KOPT-K1 (cell line): ENCODE results near the gene CHST8.

ENCODE experiments used
- H3K27ac ChIP-seq: fragments of 200-600 bp; sonication (generic); 2 replicates; pipeline ENCODE4 v1.5.1; 2016; ENCODE audit warnings: antibody characterized with exemption, mild to moderate bottlenecking, low read depth, low read length; ENCODE audit not compliant: poor library complexity, severe bottlenecking
- H3K36me3 ChIP-seq: fragments of 200-600 bp; sonication (generic); 2 replicates; pipeline ENCODE4 v1.5.1; 2017; ENCODE audit warnings: antibody characterized with exemption, mild to moderate bottlenecking, low read length, moderate library complexity; ENCODE audit not compliant: insufficient read depth
- H3K9me3 ChIP-seq: fragments of 200-600 bp; sonication (generic); 2 replicates; pipeline ENCODE4 v1.5.1; 2017; ENCODE audit warnings: antibody characterized with exemption, low read length, mild to moderate bottlenecking; ENCODE audit not compliant: insufficient read depth, poor library complexity, severe bottlenecking

The CHST8 gene

GRCh38 chr19:33627962-33628839, 6.4 kb downstream of the CHST8 start:
- Histone ChIP-seq H3K36me3 (no peaks in the 10 kb centered on the region), H3K27ac (no peak overlapping the region), H3K9me3 (no peaks in the 10 kb centered on the region)

- H3K27ac ChIP-seq: no peak overlapping the region
- no peaks in the 10 kb centered on the region for H3K36me3 ChIP-seq
- no peaks in the 10 kb centered on the region for H3K9me3 ChIP-seq
Observed at GRCh38 chr19:33628921-33629825, 7.4 kb downstream of the CHST8 start.

- H3K36me3 ChIP-seq: no peaks in the 10 kb centered on the region
- no peak overlapping the region for H3K27ac ChIP-seq
- H3K9me3 ChIP-seq: no peaks in the 10 kb centered on the region
Observed at GRCh38 chr19:33629826-33630375, 8.1 kb downstream of the CHST8 start.

- H3K36me3 ChIP-seq: no peaks in the 10 kb centered on the region
- no peaks in the 10 kb centered on the region for H3K9me3 ChIP-seq
- H3K27ac ChIP-seq: no peak overlapping the region
Observed at GRCh38 chr19:33630880-33631608, 9.3 kb downstream of the CHST8 start.

GRCh38 chr19:33631609-33631973, 9.8 kb downstream of the CHST8 start:
- H3K36me3 ChIP-seq: no peaks in the 10 kb centered on the region
- no peak overlapping the region for H3K27ac ChIP-seq
- no peaks in the 10 kb centered on the region for H3K9me3 ChIP-seq

- H3K27ac ChIP-seq: no peak overlapping the region
- H3K36me3 ChIP-seq: no peaks in the 10 kb centered on the region
- H3K9me3 ChIP-seq: no peaks in the 10 kb centered on the region
Observed at GRCh38 chr19:33634361-33635091, 12.8 kb downstream of the CHST8 start.

- Histone ChIP-seq H3K36me3 (no peaks in the 10 kb centered on the region), H3K9me3 (no peaks in the 10 kb centered on the region), H3K27ac (no peak overlapping the region)
Observed at GRCh38 chr19:33638167-33639034, 16.6 kb downstream of the CHST8 start.

GRCh38 chr19:33639035-33639681, 17.4 kb downstream of the CHST8 start:
- Histone ChIP-seq H3K27ac (no peak overlapping the region), H3K36me3 (no peaks in the 10 kb centered on the region), H3K9me3 (no peaks in the 10 kb centered on the region)

GRCh38 chr19:33640773-33641172, 19.0 kb downstream of the CHST8 start:
- no peaks in the 10 kb centered on the region for H3K36me3 ChIP-seq
- H3K9me3 ChIP-seq: no peaks in the 10 kb centered on the region

GRCh38 chr19:33641261-33641660, 19.5 kb downstream of the CHST8 start:
- no peaks in the 10 kb centered on the region for H3K36me3 ChIP-seq
- no peak overlapping the region for H3K27ac ChIP-seq
- no peaks in the 10 kb centered on the region for H3K9me3 ChIP-seq

More at GRCh38 chr19:33640773-33641172, 19.0 kb downstream of the CHST8 start:
- H3K27ac ChIP-seq: no peak overlapping the region

GRCh38 chr19:33641956-33642498, 20.3 kb downstream of the CHST8 start:
- H3K36me3 ChIP-seq: no peaks in the 10 kb centered on the region
- H3K27ac ChIP-seq: no peak overlapping the region
- H3K9me3 ChIP-seq: no peaks in the 10 kb centered on the region

GRCh38 chr19:33644284-33644836, 22.6 kb downstream of the CHST8 start:
- H3K27ac ChIP-seq: no peak overlapping the region
- no peaks in the 10 kb centered on the region for H3K9me3 ChIP-seq
- no peaks in the 10 kb centered on the region for H3K36me3 ChIP-seq

GRCh38 chr19:33646306-33646705, 24.6 kb downstream of the CHST8 start:
- no peaks in the 10 kb centered on the region for H3K9me3 ChIP-seq
- H3K27ac ChIP-seq: no peak overlapping the region
- no peaks in the 10 kb centered on the region for H3K36me3 ChIP-seq
